HCT116 (cell line): ENCODE measurements around the gene NF1. TPM values are rescaled to one million over a fixed set of nuclear protein-coding genes. Genes with fewer than 3 reads are reported as not detected.

Experiments used
- ATAC-seq: fragments of 200-7000 bp; cut with Tn5 transposase; 2 replicates; pipeline ENCODE4 v1.9.1; 2020; ENCODE audit warnings: mild to moderate bottlenecking, moderate library complexity
- BruUV-seq: library from RNA; stranded (reverse); fragments of 400-500 nt; replicated peaks from 2 replicates; lab custom pipeline; 2021; lab: Mats Ljungman, UMichigan
- CTCF ChIA-PET: fragments of 300-600 bp; sonication (Branson Sonifier 250); formaldehyde crosslinking; loops from one replicate; lab custom pipeline; 2021; ENCODE audit warnings: antibody characterized with exemption; lab: Charles Lee
- POLR2A ChIA-PET: fragments of 300-600, 350-600 bp; sonication (Branson Sonifier 250); formaldehyde crosslinking; loops from one replicate; lab custom pipeline; 2021; ENCODE audit warnings: antibody characterized with exemption; lab: Charles Lee
- RAD21 ChIA-PET, 2 experiments: fragments of 300-600 bp; sonication (Branson Sonifier 250); formaldehyde crosslinking; loops; one replicate each; lab custom pipeline; 2023; ENCODE audit warnings: low total read pairs in 2 of 2; ENCODE audit not compliant: uncharacterized antibody in 2 of 2, unreplicated experiment in 2 of 2, low non-redundant PET in 1 of 2; lab: Charles Lee
- DNase-seq: peaks from one replicate; pipeline ENCODE4 v3.0.0-alpha.2; 2010; ENCODE audit warnings: low read depth, low spot score
- H2AFZ ChIP-seq: fragments of 200-600 bp; shearing (Covaris generic), sonication (generic); 2 replicates; pipeline ENCODE4 v1.6.1; 2017; ENCODE audit warnings: low read depth, mixed run types, mixed read lengths, antibody characterized with exemption, low read length; ENCODE audit not compliant: poor library complexity, severe bottlenecking
- H3K27ac ChIP-seq: 2 replicates; pipeline ENCODE4 v1.5.1; 2012; ENCODE audit warnings: low read depth, low read length
- H3K27me3 ChIP-seq: fragments of 200-600 bp; sonication (generic); 2 replicates; pipeline ENCODE4 v1.6.1; 2016; ENCODE audit warnings: mixed run types, low read length, mixed read lengths; ENCODE audit not compliant: insufficient read depth
- H3K36me3 ChIP-seq, 2 experiments: fragments of 200-500 bp in 1 of 2; fragments of 200-600 bp in 1 of 2; sonication (Bioruptor generic) in 1 of 2; sonication (generic) in 1 of 2; 2 replicates each; pipeline versions ENCODE4 v1.5.1 to v1.6.1; 2014 to 2016; ENCODE audit warnings: low read length in 2 of 2, inconsistent platforms in 1 of 2, mixed read lengths in 1 of 2, mixed run types in 1 of 2; ENCODE audit not compliant: insufficient read depth in 2 of 2, control insufficient read depth in 1 of 2
- H3K4me1 ChIP-seq, 2 experiments: fragments of 200-600 bp in 1 of 2; sonication (generic) in 1 of 2; 2 replicates each; pipeline versions ENCODE4 v1.5.1 to v1.6.1; 2012 to 2017; ENCODE audit warnings: low read length in 2 of 2, inconsistent platforms in 1 of 2, mild to moderate bottlenecking in 1 of 2, mixed read lengths in 1 of 2, mixed run types in 1 of 2, moderate library complexity in 1 of 2; ENCODE audit not compliant: insufficient read depth in 2 of 2, control insufficient read depth in 1 of 2
- H3K4me2 ChIP-seq: fragments of 200-600 bp; sonication (generic); 2 replicates; pipeline ENCODE4 v1.6.1; 2017; ENCODE audit warnings: mixed run types, low read length, mixed read lengths
- H3K4me3 ChIP-seq, 2 experiments: fragments of 200-600 bp in 1 of 2; sonication (generic) in 1 of 2; replicated peaks in 1 of 2; 2 replicates each; pipeline ENCODE4 v1.5.1; 2011 to 2016; ENCODE audit warnings: low read length in 2 of 2, control low read depth in 1 of 2, low read depth in 1 of 2, mild to moderate bottlenecking in 1 of 2, mixed read lengths in 1 of 2, mixed run types in 1 of 2
- H3K79me2 ChIP-seq: fragments of 200-600 bp; sonication (generic); 2 replicates; pipeline ENCODE4 v1.6.1; 2017; ENCODE audit warnings: mild to moderate bottlenecking, mixed run types, low read length, moderate library complexity, mixed read lengths; ENCODE audit not compliant: insufficient read depth
- H3K9ac ChIP-seq: fragments of 200-600 bp; sonication (generic); 2 replicates; pipeline ENCODE4 v1.6.1; 2016; ENCODE audit warnings: low read length, mixed read lengths
- H3K9me2 ChIP-seq: fragments of 200-600 bp; sonication (generic), shearing (Covaris generic); 2 replicates; pipeline ENCODE4 v1.6.1; 2017; ENCODE audit warnings: mixed run types, mild to moderate bottlenecking, moderate library complexity; ENCODE audit not compliant: insufficient read depth
- H3K9me3 ChIP-seq, 2 experiments: fragments of 200-500 bp in 1 of 2; fragments of 200-600 bp in 1 of 2; sonication (Bioruptor generic) in 1 of 2; sonication (generic) in 1 of 2; 2 replicates each; pipeline ENCODE4 v1.6.1; 2014 to 2017; ENCODE audit warnings: low read length in 2 of 2, mixed read lengths in 2 of 2, inconsistent platforms in 1 of 2, low read depth in 1 of 2, mild to moderate bottlenecking in 1 of 2, mixed run types in 1 of 2, moderate library complexity in 1 of 2; ENCODE audit not compliant: control insufficient read depth in 1 of 2, insufficient read depth in 1 of 2
- H4K20me1 ChIP-seq: fragments of 200-600 bp; sonication (generic), shearing (Covaris generic); 2 replicates; pipeline ENCODE4 v1.6.1; 2017; ENCODE audit warnings: mixed run types, mild to moderate bottlenecking, moderate library complexity; ENCODE audit not compliant: insufficient read depth
- CBX3 ChIP-seq: IDR thresholded peaks from 2 replicates; pipeline ENCODE4 v1.6.1; 2012; ENCODE audit warnings: low read depth
- CEBPB ChIP-seq: IDR thresholded peaks from 2 replicates; pipeline ENCODE4 v1.6.1; 2012; ENCODE audit warnings: low read depth
- EZH2 ChIP-seq: fragments of 200-600 bp; sonication (generic); IDR thresholded peaks from 2 replicates; pipeline ENCODE4 v1.6.1; 2017; ENCODE audit warnings: antibody characterized with exemption, mixed run types
- MAX ChIP-seq: IDR thresholded peaks from 2 replicates; pipeline ENCODE4 v1.6.1; 2012
- POLR2A ChIP-seq: IDR thresholded peaks from 2 replicates; pipeline ENCODE4 v1.7.0; 2011; ENCODE audit warnings: borderline replicate concordance; ENCODE audit not compliant: insufficient read depth, insufficient read length; ENCODE audit errors: extremely low read depth
- POLR2AphosphoS5 ChIP-seq: IDR thresholded peaks from 2 replicates; pipeline ENCODE4 v1.6.1; 2011; ENCODE audit warnings: mild to moderate bottlenecking, low read depth, low read length, moderate library complexity
- SRF ChIP-seq: IDR thresholded peaks from 2 replicates; pipeline ENCODE4 v1.6.1; 2012; ENCODE audit warnings: low read depth
- YY1 ChIP-seq: IDR thresholded peaks from 2 replicates; pipeline ENCODE4 v1.6.1; 2011; ENCODE audit warnings: low read length, low read depth, moderate library complexity, mild to moderate bottlenecking; ENCODE audit not compliant: insufficient replicate concordance; ENCODE audit errors: extremely low read depth
- ZNF274 ChIP-seq: fragments of 200-500 bp; sonication (Bioruptor generic); IDR thresholded peaks from 2 replicates; pipeline ENCODE4 v1.6.1; 2014; ENCODE audit warnings: mild to moderate bottlenecking, low read depth, low read length, inconsistent platforms
- intact Hi-C: fragments of 100-400 bp; cut with micrococcal nuclease; formaldehyde crosslinking; loops from 2 replicates; pipeline ENCODE4 v1.10.0; 2022
- total RNA-seq: library from RNA; stranded (reverse); gene quantifications from one replicate; pipeline ENCODE4 v1.2.1, GENCODE V29; 2021; ENCODE audit not compliant: unreplicated experiment
- TF ChIP-seq, protein P1 (sequence below): IDR thresholded peaks from 2 replicates; pipeline ENCODE4 v1.6.1; 2011; ENCODE audit warnings: mild to moderate bottlenecking, low read length, moderate library complexity; ENCODE audit not compliant: insufficient replicate concordance; ENCODE audit errors: extremely low read depth

NF1 gene
- total RNA-seq, 1 experiment from 2014 or later = 20.8 TPM

- no peaks in the 10 kb centered on the region for H4K20me1 ChIP-seq
- H3K79me2 ChIP-seq = no peaks in the 10 kb centered on the region
- H3K36me3 ChIP-seq = peaks cover 0 to 4% of the 10 kb centered on the region in 2 experiments; a peak in 1 of 4 replicates
- no peak for TF ChIP-seq SRF
- TF ChIP-seq ZNF274 = no peak
- TF ChIP-seq CBX3 = no peak
- no peak for TF ChIP-seq MAX
- TF ChIP-seq EZH2 = no peak
- TF ChIP-seq, protein P1, sequence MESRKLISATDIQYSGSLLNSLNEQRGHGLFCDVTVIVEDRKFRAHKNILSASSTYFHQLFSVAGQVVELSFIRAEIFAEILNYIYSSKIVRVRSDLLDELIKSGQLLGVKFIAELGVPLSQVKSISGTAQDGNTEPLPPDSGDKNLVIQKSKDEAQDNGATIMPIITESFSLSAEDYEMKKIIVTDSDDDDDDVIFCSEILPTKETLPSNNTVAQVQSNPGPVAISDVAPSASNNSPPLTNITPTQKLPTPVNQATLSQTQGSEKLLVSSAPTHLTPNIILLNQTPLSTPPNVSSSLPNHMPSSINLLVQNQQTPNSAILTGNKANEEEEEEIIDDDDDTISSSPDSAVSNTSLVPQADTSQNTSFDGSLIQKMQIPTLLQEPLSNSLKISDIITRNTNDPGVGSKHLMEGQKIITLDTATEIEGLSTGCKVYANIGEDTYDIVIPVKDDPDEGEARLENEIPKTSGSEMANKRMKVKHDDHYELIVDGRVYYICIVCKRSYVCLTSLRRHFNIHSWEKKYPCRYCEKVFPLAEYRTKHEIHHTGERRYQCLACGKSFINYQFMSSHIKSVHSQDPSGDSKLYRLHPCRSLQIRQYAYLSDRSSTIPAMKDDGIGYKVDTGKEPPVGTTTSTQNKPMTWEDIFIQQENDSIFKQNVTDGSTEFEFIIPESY = no peak
- no peak for TF ChIP-seq POLR2A
- no peak for TF ChIP-seq CEBPB
- no peak for TF ChIP-seq YY1
- TF ChIP-seq POLR2AphosphoS5 = no peak
- ChIA-PET POLR2A (no interaction called here), CTCF (interaction anchor here (1.4 kb wide), 1 partner anchor 130 kb away, joined by 3 read pairs; no protein-coding TSS in a partner anchor), RAD21 (no interaction called here)
- ATAC-seq (no peak), DNase-seq (no peak)
- H3K4me2 ChIP-seq = no peak overlapping the region
- no peaks in the 10 kb centered on the region for H3K27me3 ChIP-seq
- BruUV-seq = no TSS peak
- H3K4me1 ChIP-seq = no peaks in the 10 kb centered on the region
- no peaks in the 10 kb centered on the region for H3K9me2 ChIP-seq
- intact Hi-C loops = loop anchor here (5.0 kb wide), 1 partner anchor 456 kb away; no protein-coding TSS in a partner anchor
- H3K27ac ChIP-seq = no peak overlapping the region
- no peak overlapping the region for H3K9ac ChIP-seq
- H2AFZ ChIP-seq = no peak overlapping the region
- no peak overlapping the region for H3K4me3 ChIP-seq
- no peaks in the 10 kb centered on the region for H3K9me3 ChIP-seq
Observed at GRCh38 chr17:31386542-31387075, 291.8 kb downstream of the NF1 start.
